Measurements from ENCODE around the gene KDM2B. TPM values are rescaled to one million over a fixed set of nuclear protein-coding genes. Genes with fewer than 3 reads are reported as not detected.

KDM2B gene
- polyA plus RNA-seq, 1 donor (not counting 4 experiments of a cell fraction or from before 2014, with no cell fraction given), result 10.3 TPM

DNA sequence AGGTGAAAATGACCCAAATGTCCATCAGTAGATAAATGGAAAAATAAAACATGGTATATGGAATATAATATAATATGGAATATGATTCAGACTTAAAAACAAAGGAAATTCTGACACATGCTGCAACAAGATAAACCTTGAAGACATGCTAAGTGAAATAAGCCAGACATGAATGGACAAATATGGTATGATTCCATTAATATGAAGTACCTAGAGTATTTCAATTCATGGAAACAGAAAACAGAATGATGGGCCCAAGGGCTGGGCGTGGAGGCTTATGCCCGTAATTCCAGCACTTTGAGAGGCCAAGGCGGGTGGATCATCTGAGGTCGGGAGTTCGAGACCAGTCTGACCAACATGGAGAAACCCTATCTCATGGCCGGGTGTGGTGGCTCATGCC lies 22.8 kb upstream of the KDM2B start:
- Histone ChIP-seq H3K9me1 (ENCODE audit: control insufficient read depth, extremely low read depth, insufficient read depth, low read length) (no peaks in the 10 kb centered on the region), H4K20me1 (ENCODE audit: control insufficient read depth, extremely low read depth, insufficient read depth, low read length) (no peaks in the 10 kb centered on the region), H3K4me3 (ENCODE audit: control insufficient read depth in 2 of 3, extremely low read depth in 1 of 3, insufficient read depth in 2 of 3, low read depth in 1 of 3, low read length in 3 of 3) (no peak overlapping the region), H3K79me2 (ENCODE audit: control insufficient read depth, insufficient read depth, low read length) (no peaks in the 10 kb centered on the region), H3K27ac (ENCODE audit: control insufficient read depth, insufficient read depth, low read length) (no peak overlapping the region), H3K9me3 (ENCODE audit: control insufficient read depth, low read depth, low read length) (no peaks in the 10 kb centered on the region), H3K4me2 (ENCODE audit: control insufficient read depth, extremely low read depth, insufficient read depth, low read depth, low read length) (no peak overlapping the region), H2AFZ (ENCODE audit: control insufficient read depth, low read length) (no peak overlapping the region), H3K27me3 (ENCODE audit: control insufficient read depth, extremely low read depth, insufficient read depth, low read length) (no peaks in the 10 kb centered on the region), H3K36me3 (ENCODE audit: control insufficient read depth in 2 of 2, extremely low read depth in 1 of 2, insufficient read depth in 2 of 2, low read length in 2 of 2) (no peaks in the 10 kb centered on the region), H3K4me1 (ENCODE audit: control insufficient read depth, extremely low read depth, insufficient read depth, low read length) (peaks cover 2% of the 10 kb centered on the region), H3K9ac (ENCODE audit: control insufficient read depth, extremely low read depth, insufficient read depth, low read length) (no peak overlapping the region)
- dilution Hi-C loops (cut with MboI; ENCODE audit: extremely low pct_ligation_motif_present, low sequenced_read_pairs), result no loop called here
- TF ChIP-seq CTCF (optimal IDR thresholded peaks at IDR 0.05 in 1 of 3, IDR thresholded peaks at IDR 0.05 in 1 of 3, conservative IDR thresholded peaks at IDR 0.05 in 1 of 3; ENCODE audit: extremely low read depth in 1 of 3, insufficient read depth in 2 of 3, low read length in 3 of 3), result no peak
- no peak for TF ChIP-seq EZH2 (IDR thresholded peaks at IDR 0.05; ENCODE audit: low read length)
- FAIRE-seq (no peak), DNase-seq (ENCODE audit: low read depth, low spot score) (no peak)

- Histone ChIP-seq H3K27me3 (ENCODE audit: control insufficient read depth, extremely low read depth, insufficient read depth, low read length) (no peaks in the 10 kb centered on the region), H3K4me2 (ENCODE audit: control insufficient read depth, extremely low read depth, insufficient read depth, low read depth, low read length) (no peak overlapping the region), H3K9ac (ENCODE audit: control insufficient read depth, extremely low read depth, insufficient read depth, low read length) (no peak overlapping the region), H4K20me1 (ENCODE audit: control insufficient read depth, extremely low read depth, insufficient read depth, low read length) (no peaks in the 10 kb centered on the region), H3K36me3 (ENCODE audit: control insufficient read depth in 2 of 2, extremely low read depth in 1 of 2, insufficient read depth in 2 of 2, low read length in 2 of 2) (no peaks in the 10 kb centered on the region), H3K79me2 (ENCODE audit: control insufficient read depth, insufficient read depth, low read length) (no peaks in the 10 kb centered on the region), H3K4me1 (ENCODE audit: control insufficient read depth, extremely low read depth, insufficient read depth, low read length) (peaks cover 2% of the 10 kb centered on the region), H3K4me3 (ENCODE audit: control insufficient read depth in 2 of 3, extremely low read depth in 1 of 3, insufficient read depth in 2 of 3, low read depth in 1 of 3, low read length in 3 of 3) (no peak overlapping the region), H2AFZ (ENCODE audit: control insufficient read depth, low read length) (no peak overlapping the region), H3K27ac (ENCODE audit: control insufficient read depth, insufficient read depth, low read length) (no peak overlapping the region), H3K9me1 (ENCODE audit: control insufficient read depth, extremely low read depth, insufficient read depth, low read length) (no peaks in the 10 kb centered on the region), H3K9me3 (ENCODE audit: control insufficient read depth, low read depth, low read length) (no peaks in the 10 kb centered on the region)
- FAIRE-seq (no peak), DNase-seq (ENCODE audit: low read depth, low spot score) (no peak)
- dilution Hi-C loops (cut with MboI; ENCODE audit: extremely low pct_ligation_motif_present, low sequenced_read_pairs), result no loop called here
- TF ChIP-seq EZH2 (IDR thresholded peaks at IDR 0.05; ENCODE audit: low read length) (no peak), CTCF (optimal IDR thresholded peaks at IDR 0.05 in 1 of 3, IDR thresholded peaks at IDR 0.05 in 1 of 3, conservative IDR thresholded peaks at IDR 0.05 in 1 of 3; ENCODE audit: extremely low read depth in 1 of 3, insufficient read depth in 2 of 3, low read length in 3 of 3) (no peak)
These were observed 21.9 kb upstream of the KDM2B start for GRCh38 chr12:121602766-121603165.

Data from keratinocyte (primary cell).